Stimulated activated CD4-positive, alpha-beta T cell treated with anti-CD3 and anti-CD28 coated beads, Interleukin-15, amount 100 ng/mL, for 24 hours (primary cell): Measurements from ENCODE around the gene SLC66A1.
A peak's percentile ranks its signal among the peaks of the same experiment; 100 is the strongest.
"Not testable (repeated sequence)": the region's sequence is repeated elsewhere in the genome, so short reads cannot be mapped to it uniquely, and the experiment has no call there.

Experiments used
- DNase-seq: peaks from one replicate; pipeline ENCODE4 v3.0.0-alpha.2; 2020

The SLC66A1 gene

GRCh38 chr1:19311931-19312781 is at the start of gene SLC66A1, which contains the start of gene AKR7A2:
Gene SLC66A1, plus strand, starts transcription at chr1:19312326. Its CDS starts 5,352 bp downstream, at chr1:19317678.
Gene AKR7A2, minus strand, starts transcription at chr1:19312144. Its CDS starts 20 bp downstream, at chr1:19312124.
- DNase-seq, result peak; percentile 91

GRCh38 chr1:19262744-19263143 is 49.4 kb upstream of the SLC66A1 start:
- no peak for DNase-seq

DNA sequence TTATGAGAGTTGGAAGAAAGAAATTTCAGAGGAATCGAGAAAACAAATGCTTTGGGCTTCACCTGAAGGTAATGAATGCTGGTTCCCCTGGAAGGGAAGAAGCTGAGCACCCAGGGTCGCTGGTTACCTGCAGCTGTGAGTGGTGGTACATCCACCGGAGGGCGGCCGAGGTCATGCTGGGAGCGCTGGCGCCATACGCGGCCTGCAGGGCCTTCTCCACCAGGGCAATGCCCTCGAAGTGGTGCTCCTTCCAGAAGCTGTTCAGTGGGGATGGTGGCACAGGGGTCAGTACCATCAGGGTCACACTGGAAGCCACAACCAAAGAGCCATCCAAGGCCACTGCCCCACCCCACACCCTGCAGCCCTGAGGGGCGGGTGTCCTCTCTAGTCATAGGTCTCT is 43.7 kb upstream of the SLC66A1 start:
- DNase-seq, result no peak

DNA sequence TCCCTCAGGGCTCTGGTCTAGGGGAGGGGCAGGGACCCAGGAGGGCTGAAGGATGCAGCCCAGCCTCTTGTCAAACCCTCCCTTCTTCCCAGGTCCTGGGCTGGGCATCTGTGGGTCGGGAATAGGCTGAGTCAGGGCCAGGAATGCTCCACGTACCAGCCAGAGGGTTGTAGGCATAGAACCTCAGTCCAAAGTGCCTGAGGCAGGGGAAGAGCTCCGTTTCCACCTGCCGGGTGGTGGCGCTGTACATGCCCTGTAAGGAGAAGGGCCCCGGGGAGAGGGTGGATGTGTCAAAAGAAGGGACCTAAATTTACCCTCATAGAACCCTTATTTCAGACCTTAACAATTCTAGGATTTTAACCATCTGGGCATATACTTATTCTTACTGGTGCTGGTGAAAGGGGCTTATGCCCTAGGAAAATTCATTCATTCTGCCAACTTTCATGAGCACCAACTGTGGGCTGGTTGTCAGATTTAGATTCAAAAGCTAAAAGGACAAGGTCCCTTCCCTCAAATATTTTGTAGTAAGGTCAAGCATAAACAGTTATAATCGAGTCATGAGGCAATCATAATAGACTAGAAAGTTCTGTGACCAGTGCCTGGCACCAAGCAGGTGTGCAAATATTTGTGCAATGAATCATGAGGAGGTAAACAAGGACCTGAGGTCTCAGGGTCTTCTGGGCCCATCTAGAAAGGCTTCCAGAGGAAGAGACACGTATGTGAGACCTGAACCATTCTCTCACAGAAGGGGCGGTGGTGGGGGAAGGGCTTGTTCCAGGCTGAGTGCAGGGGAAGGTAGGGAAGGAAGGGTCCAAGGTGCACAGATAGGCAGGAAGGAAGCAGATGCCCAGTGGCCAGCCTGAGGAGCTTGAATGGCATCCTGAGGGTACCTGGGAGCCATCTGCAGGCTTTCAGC is 42.4 kb upstream of the SLC66A1 start:
- DNase-seq, result not testable (repeated sequence)

GRCh38 chr1:19270343-19270730 is 41.8 kb upstream of the SLC66A1 start:
- not testable (repeated sequence) for DNase-seq

DNA sequence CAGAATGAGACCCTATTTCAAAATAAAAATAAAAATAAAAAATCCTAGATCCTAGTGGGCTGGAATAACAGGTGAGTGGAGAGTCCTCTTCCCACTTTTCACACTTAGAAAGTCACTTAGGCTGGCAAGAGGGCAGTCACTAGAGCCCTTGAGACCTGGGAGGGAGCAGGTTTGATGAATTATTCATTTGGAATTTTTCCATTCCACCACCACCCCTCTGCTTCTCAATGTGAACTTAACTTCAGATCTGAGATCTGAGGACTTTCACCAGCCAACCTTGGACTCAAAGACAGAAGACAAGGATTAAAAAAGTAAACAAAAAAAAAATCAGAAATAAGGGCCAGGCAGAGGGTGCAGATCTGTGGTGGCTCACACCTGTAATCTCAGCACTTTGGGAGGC is 40.1 kb upstream of the SLC66A1 start:
- DNase-seq, result no peak

DNA sequence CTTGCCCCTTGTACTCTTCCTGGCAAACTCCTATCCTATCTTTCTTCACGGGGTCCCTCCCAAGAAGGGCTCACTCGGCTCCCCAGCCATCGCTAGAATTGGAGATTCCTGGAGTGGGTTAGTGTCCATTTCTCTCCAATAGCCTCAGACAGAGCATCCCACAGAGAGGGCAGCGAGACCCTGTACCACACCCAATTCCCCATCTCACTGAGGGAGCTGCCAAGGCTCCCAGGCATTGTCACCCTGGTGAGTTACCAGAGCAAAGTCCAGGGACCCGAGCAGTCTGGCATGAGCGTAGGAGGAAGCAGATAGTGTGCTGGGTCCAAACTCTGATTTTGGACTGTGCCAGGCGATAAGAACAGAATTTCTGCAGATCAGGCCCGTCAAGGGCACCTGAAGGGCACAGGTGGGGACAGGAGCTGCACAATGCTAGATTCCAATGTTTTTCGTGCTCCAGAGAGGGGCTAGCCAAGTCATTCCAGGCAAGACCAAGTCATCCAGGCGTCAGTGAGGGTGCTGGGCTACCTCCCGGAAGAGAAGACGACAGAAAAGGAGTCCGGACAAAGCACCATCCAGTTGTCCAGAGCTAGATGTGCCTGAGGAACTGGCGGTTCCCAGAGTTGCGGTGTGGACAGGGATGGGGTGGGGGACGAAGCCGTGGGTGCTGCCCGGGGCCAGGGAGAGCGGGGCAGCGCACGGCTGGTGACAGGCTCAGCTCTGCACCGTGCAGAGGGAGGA is 38.9 kb upstream of the SLC66A1 start:
- no peak for DNase-seq

DNA sequence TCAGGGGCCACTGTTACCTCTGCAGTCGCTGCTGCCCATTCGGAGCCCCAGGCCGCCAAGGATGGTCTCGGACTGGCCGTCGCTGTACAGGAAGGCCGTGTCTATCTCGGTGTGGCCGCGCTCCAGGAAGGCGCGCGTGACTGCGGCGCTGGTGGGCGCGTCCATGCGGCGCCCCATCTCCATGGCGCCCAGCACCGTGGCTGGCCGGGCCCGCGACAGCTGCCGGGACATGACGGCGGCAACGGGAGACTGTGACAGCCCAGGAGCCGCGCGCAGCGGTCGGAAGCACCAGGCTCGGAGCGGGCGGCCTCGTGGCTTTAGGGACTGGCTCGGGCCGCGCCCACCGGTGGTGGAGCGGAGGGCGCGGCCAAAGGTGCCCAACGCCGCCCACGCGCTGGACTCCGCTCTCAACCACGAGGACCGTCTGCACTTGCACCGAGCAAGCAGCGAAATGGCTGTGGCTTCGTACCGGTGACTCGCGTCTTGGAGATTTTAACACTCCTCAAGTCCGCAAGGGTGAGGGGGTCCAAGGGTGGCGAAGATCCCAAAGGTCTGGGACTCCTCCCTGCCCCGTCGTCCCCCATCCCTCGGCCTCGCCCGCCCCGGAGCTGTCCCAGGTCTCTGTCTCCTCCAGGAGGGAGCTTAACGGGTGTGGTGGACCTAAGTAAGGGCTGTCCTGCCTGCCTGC is 38.1 kb upstream of the SLC66A1 start:
- DNase-seq, result not testable (repeated sequence)

DNA sequence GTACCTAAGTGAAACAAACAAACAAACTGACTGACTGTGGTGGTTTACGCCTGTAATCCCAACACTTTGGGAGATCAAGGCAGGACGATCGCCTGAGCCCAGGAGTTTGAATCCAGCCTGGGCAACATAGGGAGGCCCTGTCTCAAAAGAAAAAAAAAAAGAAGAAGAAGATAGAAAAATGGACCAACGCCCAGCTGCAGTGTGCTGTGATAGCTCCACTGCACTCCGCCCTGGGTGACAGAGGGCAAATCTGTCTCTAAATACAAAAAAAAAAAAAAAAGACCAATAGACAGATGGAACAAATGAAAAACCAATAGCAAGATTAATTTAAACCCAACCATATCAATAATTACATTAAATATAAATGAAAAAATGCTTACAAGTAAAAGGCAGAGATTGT is 37.5 kb upstream of the SLC66A1 start:
- DNase-seq, result no peak

DNA sequence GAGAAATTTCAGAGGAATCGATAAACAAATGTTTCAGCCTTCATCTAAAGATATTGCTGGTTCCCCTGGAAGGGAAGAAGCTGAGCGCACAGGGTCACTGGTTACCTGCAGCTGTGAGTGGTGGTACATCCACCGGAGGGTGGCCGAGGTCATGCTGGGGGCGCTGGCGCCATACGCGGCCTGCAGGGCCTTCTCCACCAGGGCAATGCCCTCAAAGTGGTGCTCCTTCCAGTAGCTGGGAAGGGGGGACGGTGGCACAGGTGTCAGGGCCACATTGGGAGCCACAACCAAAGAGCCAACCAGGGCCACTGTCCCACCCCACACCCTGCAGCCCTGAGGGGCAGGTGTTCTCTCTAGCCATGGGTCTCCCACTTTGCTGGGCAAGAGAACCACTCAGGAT is 28.2 kb upstream of the SLC66A1 start:
- no peak for DNase-seq

DNA sequence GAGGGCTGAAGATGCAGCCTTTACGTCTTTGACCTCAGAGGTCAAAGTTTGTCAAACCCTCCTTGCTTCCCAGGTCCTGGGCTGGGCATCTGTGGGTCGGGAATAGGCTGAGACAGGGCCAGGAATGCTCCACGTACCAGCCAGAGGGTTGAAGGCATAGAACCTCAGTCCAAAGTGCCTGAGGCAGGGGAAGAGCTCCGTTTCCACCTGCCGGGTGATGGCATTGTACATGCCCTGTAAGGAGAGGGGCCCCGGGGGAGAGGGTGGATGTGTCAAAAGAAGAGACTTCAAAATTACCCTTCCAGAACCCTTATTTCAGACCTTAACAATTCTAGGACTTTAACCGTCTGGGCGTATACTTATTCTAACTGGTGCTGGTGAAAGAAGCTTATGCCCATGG is 27.2 kb upstream of the SLC66A1 start:
- no peak for DNase-seq

DNA sequence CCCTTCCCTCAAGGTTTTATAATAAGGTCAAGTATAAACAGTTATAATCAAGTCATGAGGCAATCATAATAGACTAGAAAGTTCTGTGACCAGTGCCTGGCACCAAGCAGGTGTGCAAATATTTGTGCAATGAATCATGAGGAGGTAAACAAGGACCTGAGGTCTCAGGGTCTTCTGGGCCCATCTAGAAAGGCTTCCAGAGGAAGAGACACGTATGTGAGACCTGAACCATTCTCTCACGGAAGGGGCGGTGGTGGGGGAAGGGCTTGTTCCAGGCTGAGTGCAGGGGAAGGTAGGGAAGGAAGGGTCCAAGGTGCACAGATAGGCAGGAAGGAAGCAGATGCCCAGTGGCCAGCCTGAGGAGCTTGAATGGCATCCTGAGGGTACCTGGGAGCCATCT is 26.8 kb upstream of the SLC66A1 start:
- not testable (repeated sequence) for DNase-seq

GRCh38 chr1:19285807-19286206 is 26.3 kb upstream of the SLC66A1 start:
- not testable (repeated sequence) for DNase-seq

DNA sequence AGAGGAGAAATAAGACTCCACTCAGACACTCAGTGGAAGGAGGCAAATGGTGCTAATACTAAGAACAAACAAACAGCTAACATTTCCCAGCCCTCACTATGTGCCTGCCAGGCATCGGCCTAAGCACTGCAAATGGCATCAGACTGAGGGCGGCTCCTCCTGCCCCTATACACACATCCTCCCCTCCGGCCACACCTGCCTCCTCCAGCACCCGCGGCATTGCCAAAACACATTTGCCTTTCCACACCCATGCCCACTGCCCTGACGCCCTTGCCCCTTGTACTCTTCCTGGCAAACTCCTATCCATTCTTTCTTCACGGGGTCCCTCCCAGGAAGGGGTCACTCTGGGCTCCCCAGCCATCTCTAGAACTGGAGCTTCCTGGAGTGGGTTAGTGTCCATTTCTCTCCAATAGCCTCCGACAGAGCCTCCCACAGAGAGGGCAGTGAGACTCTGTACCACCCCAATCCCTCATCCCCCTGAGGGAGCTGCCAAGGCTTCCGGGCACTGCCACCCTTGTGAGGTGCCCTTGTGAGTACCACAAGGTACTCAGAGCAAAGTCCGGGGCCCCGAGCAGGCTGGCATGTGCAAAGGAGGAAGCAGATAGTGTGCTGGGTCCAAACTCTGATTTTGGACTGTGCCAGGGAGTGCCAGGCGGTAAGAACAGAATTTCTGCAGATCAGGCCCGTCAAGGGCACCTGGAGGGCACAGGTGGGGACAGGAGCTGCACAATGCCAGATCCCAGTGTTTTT is 24.5 kb upstream of the SLC66A1 start:
- no peak for DNase-seq

- DNase-seq, result peak; percentile 82
These were observed 23.5 kb upstream of the SLC66A1 start, which contains the start of gene AKR7A3 for GRCh38 chr1:19288324-19289241. Gene AKR7A3, minus strand, starts transcription at chr1:19288770. Its CDS starts 61 bp downstream, at chr1:19288709.

- DNase-seq, result no peak
These were observed 22.9 kb upstream of the SLC66A1 start for GRCh38 chr1:19289244-19289643.

- DNase-seq, result no peak
These were observed 17.5 kb upstream of the SLC66A1 start for GRCh38 chr1:19294638-19295037.

DNA sequence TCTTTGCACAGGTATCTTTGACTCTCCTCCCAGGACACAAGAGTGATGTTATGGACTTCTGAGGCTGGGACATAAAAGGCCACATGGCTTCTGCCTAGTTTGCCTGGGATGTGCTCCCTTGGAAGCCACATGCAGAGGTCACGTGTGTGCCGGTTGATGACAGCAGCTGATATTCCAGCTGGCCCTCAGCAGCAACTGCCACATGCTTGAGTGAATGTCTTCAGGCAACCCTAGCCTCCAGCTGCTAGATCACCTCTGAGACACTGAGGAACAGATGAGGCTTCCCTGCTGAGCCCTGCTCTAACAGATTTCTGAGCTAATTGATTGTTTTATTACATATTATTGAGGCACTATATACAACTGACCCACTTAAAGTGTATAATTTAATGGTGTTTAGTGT is 11.9 kb upstream of the SLC66A1 start:
- no peak for DNase-seq

GRCh38 chr1:19304081-19304480 is 8.0 kb upstream of the SLC66A1 start:
- not testable (repeated sequence) for DNase-seq

GRCh38 chr1:19305880-19306279 is 6.2 kb upstream of the SLC66A1 start:
- DNase-seq, result no peak
